Measurements from ENCODE around the gene SAFB. TPM values are rescaled to one million over a fixed set of nuclear protein-coding genes. Genes with fewer than 3 reads are reported as not detected.
"Not testable (repeated sequence)": the region's sequence is repeated elsewhere in the genome, so short reads cannot be mapped to it uniquely, and the experiment has no call there.

SAFB gene
- total RNA-seq, 1 experiment from 2014 or later: 16.7 TPM

DNA sequence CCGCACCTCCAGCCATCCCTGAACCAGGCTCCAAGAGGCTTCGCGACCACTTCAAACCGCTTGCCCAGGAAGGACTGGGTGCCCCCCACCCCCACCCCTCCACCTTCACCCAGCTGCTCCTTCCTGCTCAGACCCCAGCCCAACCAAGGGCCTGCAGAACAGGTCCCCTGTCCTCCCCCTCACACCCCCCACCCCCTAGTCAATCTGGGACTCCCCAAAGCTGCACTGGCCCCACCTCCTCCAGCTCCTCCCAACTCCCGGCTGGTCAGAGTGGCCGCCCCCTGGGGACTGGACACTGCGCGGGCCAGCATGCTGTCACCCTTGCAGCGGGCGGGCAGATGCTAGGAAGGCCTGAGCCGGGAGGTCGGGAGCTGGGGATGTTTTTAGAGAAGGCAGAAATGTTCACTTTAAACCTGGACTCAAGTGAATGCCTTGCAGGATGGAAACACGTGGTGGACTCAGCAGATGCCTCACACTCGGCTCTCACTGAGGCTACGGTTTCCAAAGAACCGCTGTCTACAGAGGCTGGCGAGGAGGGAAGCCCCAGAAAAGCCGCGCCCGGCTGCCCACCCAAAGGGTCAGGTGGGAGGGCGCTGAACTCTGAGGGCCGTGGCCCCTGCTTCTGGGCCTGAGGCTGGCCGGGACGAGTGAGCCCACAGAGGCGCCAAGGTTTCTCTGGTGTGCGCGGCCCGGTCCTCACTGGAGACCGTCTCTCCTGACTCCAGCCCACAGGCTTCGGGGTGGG lies 75.2 kb downstream of the SAFB start:
- no peak for DNase-seq (ENCODE audit: low read depth, low spot score)
- in situ Hi-C loops (cut with HindIII; ENCODE audit: low pct_unique_long_range_greater_than_20kb, low sequenced_read_pairs): no loop called here

DNA sequence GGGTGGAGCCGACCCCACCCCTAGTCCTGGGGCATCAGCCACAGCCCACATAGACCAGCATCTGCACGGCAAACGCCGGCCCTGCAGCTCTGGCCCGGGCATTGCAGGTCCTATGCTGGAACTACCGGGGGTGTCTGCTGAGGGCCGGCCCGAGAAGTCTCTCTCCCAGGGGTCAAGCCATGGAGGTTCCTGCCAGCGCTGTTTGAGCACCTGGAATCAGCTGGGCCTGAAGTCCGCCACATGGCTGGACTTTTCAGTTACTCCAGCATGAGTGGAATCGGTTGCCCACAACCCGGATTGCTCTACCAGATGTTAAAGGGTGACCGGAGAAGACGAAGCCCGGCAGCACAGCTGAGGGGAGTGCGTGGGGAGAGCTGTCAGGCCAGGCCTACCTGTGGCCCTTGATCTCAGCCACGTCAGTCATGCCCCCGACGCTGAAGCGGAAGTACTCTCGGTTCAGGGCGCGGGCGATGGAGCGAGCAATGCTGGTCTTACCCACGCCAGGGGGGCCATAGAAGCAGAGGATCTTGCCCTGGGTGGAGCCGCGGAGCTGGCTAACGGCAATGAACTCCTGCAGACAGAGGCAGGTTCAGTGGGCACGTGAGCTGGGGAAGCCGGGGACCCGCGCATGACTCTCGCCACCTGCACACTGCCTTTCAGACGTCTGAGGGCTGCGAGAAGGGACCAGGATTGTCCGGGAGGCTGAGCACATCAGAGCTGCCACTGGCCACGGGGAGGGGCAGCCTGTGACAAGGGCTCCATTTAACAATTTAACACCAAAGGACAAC lies 75.9 kb downstream of the SAFB start:
- DNase-seq (ENCODE audit: low read depth, low spot score): no peak
- in situ Hi-C loops (cut with HindIII; ENCODE audit: low pct_unique_long_range_greater_than_20kb, low sequenced_read_pairs): no loop called here

DNA sequence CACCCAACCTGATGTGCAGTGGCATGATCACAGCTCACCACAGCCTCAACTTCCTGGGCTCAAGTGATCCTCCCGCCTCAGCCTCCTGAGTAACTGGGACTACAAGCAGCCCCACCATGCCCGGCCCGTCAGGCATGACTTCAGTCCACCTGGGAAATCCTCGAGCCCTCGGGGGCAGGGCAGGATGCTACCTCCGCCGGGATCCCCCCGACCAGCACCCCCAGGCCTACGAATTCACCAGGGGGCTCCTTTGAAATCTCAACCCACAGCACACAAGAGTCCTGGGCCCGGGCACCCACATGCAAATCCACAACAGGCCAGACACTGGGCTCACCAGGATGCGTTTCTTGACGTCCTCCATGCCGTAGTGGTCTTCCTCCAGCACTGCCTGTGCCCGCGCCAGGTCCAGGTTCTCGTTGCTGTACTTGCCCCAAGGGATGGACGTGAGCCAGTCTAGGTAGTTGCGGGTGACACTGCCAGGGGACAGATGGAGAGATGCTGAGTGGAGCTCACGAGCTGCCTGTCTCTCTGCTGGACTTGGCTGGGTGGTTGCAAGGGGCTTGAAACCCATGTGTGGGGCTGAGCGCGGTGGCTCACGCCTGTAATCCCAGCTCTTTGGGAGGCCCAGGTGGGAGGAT lies 77.7 kb downstream of the SAFB start:
- no peak for DNase-seq (ENCODE audit: low read depth, low spot score)
- in situ Hi-C loops (cut with HindIII; ENCODE audit: low pct_unique_long_range_greater_than_20kb, low sequenced_read_pairs): no loop called here

DNA sequence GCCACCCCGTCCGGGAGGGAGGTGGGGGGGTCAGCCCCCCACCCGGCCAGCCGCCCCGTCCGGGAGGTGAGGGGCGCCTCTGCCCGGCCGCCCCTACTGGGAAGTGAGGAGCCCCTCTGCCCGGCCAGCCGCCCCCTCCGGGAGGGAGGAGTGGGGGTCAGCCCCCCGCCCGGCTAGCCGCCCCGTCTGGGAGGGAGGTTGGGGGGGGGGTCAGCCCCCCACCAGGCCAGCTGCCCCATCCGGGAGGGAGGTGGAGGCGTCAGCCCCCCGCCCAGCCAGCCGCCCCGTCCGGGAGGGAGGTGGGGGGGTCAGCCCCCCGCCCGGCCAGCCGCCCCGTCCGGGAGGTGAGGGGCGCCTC lies 79.1 kb downstream of the SAFB start:
- DNase-seq (ENCODE audit: low read depth, low spot score); in situ Hi-C loops (cut with HindIII; ENCODE audit: low pct_unique_long_range_greater_than_20kb, low sequenced_read_pairs): not testable (repeated sequence)

DNA sequence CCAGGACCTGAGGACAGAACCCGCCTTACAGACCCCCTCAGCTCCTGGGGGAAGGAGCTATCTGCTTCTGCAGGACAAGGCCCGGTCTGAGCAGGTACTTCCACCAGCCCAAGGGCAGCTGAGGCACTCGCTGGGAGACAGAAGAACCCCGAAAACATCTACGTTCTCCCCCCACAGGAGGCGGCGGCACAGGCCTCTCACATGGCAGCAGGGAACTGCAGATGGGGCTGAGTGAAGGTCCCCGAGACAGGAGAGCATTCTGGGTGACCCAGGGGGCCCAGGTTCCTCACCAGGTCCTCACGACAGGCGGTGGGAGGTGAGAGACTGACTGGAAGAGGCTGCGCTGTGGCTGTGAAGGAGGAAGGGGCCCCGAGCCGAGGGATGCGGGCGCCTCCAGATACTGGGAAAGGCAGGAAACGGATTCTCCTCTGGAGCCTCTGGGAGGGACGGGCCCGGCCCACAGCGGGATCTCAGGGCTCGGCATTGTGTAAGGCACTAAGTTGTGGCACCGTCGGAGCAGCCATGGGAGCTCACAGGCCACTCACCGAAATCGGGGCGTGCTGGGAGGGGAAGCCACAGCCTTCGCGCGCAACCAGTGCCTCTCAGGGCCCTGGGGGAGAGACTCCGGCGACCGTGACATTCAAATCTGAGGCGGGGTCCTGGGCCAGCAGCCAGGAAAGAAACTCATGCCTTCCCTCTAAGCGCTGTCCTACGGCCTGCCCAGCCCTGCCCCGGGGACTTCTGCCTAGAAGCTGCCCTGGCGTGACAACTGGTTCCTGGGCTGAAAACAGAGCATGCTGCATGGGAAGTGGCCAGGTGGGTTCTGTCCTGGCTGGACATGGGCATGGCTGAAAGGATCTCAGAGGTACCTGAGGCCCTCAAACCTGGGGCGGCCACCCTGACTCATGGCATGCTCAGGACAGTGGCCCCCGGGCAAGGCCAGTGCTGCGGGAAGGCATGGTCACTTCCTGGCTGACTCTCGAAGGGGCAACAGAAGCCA lies 81.2 kb downstream of the SAFB start:
- in situ Hi-C loops (cut with HindIII; ENCODE audit: low pct_unique_long_range_greater_than_20kb, low sequenced_read_pairs): no loop called here

DNA sequence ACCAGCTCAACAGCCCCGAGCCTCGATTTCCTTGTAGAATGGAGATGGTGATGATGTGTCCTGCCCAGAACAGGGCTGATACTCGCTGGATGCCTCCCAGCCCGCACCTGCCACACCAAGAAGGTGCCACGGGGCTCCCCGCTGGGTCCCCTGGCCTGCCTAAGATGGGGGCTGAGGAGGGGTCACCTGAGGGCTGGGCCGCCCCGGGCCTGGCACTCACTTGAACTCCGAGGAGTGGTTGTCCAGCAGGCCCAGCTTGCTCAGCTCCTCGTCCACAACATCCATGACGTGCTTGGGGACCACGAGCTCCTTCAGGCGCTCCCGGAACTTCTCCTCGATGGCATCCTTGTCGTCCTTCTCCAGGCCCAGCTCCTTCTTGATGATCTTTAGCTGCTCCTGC lies 82.7 kb downstream of the SAFB start:
- in situ Hi-C loops (cut with HindIII; ENCODE audit: low pct_unique_long_range_greater_than_20kb, low sequenced_read_pairs): no loop called here
- no peak for DNase-seq (ENCODE audit: low read depth, low spot score)

More for the DNA sequence above, 81.2 kb downstream of the SAFB start:
- no peak for DNase-seq (ENCODE audit: low read depth, low spot score)

DNA sequence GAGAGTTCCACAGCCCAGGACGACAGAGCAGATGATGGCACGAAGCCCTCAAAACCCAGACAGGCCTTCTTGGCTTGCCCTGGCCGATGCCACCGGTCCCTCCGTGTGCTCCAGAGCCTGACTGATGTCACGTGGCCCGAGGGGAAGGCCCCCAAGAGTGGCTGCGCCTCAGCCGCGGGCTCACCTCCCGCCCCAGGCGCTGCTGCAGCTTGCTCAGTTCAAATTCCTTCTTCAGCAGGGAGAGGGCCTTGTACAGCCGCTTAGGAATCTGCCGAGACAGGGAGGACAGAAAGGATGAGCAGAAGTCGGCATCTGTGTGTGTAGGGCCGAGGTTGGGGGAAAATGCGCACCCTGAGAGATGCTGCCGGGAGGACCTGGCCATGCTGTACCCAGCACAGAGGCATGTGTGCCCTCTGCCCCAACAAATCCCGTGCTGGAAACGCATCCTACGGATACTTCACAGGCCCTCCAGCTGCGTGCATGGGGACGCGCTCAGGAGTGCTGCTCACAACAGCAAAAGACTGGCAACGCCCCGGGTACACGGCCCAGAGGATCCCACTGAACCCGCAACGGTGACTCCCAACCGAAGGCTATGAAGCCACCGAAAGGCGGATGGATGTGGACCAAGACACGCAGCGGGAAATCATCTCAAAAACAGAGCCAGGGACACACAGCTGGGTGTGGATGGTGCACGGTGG lies 84.1 kb downstream of the SAFB start:
- in situ Hi-C loops (cut with HindIII; ENCODE audit: low pct_unique_long_range_greater_than_20kb, low sequenced_read_pairs): no loop called here

DNA sequence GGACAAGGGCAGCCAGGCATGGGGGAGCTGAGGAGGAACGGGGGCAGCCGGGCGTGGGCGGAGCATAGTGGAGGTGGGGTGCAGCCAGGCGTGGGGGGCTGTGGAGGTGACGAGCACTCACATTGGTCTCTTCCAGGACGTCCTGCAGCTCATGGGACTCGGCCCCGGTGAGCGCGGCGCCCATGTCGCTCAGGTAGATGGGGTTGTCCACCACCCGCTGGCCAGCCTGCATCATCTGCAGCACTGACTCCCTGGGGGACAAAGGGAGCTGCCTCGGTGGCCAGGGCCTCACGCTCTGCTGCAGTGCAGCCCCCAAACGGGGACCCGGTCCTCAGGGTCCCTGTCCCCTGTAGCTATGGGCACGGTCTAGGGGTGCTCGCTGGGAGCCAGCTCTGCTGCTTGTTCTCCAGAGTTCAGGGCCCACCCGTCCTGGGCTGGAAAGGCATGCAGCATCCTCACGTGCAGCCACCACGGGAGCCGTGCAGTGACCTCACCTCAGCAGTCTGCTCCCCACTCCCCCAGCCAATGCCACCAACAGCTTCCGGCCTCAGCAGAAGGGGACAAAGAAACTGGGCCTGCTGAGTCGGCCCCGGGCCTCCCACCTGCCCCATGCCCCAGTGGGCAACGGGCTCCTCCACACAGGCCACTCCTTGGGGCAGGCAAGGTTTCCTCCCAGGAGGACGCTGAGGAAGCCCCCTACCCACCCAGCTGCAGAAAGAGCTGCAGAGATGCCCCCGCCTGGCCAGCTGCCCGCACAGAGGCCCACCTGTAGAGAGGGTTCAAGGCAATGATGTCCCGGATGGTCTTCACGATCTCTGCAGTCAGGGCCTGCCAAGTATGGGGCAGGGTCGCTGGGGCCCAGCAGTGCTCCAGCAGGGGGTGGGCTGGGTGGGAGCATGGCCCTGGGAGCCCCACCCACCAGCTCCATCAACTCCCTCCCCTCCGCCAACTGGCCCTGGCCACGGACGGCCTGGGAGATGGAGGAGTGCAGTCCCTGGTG lies 85.0 kb downstream of the SAFB start:
- in situ Hi-C loops (cut with HindIII; ENCODE audit: low pct_unique_long_range_greater_than_20kb, low sequenced_read_pairs): no loop called here

More for the DNA sequence above, 84.1 kb downstream of the SAFB start:
- no peak for DNase-seq (ENCODE audit: low read depth, low spot score)

DNA sequence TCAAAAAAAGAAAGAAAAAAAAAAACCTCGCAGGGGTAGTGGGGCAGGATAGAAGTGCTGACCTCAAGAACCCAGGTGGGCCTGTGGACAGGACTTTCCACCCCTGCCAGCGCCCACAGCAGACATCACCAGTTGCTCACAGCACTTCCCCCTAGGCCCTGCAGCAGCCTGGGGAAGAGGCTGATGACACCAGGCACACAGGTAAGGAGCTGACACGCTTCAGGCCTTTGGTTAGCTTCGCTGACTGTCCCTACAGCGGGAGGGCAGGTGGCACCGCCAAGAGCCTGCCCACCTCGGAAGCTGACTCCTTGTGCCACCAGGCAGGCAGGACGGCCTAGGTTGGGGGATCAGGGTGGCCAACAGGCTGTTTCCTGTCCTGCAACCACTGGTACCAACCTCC lies 88.1 kb downstream of the SAFB start:
- in situ Hi-C loops (cut with HindIII; ENCODE audit: low pct_unique_long_range_greater_than_20kb, low sequenced_read_pairs): no loop called here
- DNase-seq (ENCODE audit: low read depth, low spot score): no peak

More for the DNA sequence above, 85.0 kb downstream of the SAFB start:
- DNase-seq (ENCODE audit: low read depth, low spot score): no peak

DNA sequence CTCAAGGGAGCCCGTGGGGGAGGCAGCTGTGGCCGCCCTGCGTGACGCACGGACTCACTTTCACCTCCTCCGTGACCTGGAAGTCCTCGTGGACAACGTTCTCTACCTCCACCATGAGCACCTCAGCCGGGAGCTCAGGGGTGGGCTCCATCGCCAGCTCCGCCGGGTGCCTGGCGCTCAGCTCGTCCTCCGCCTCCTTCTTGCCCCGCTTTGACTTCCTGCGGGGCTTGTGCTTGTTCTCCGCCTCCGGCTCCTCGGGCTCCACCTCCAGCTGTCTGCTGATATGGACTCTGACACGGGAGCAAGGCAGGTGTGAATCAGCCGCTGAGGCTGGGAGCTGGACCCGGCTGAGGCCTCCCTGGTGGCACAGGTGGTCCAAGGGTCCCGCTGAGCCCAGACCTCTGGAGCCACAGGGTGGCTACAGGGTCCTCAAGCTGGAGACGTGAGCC lies 88.9 kb downstream of the SAFB start:
- DNase-seq (ENCODE audit: low read depth, low spot score): no peak
- in situ Hi-C loops (cut with HindIII; ENCODE audit: low pct_unique_long_range_greater_than_20kb, low sequenced_read_pairs): no loop called here

DNA sequence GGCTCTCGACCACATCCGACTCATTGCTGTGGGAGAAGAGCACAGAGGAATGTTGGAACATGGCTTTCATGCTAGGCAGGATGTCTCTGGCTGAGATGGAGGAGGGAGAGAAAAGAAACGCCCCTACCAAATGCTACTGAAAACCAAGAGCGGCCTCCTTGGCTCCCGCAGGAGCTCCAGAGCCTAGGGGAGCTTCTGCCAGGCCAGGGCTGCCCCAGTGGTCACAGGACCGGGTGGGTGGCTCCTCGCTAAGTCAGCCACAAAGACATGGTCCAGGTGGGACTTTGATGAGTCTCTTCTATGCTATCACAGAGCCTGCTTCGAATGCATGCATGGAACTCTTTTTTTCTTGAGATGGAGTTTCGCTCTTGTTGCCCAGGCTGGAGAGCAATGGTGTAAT lies 90.3 kb downstream of the SAFB start:
- DNase-seq (ENCODE audit: low read depth, low spot score): no peak
- in situ Hi-C loops (cut with HindIII; ENCODE audit: low pct_unique_long_range_greater_than_20kb, low sequenced_read_pairs): no loop called here

DNA sequence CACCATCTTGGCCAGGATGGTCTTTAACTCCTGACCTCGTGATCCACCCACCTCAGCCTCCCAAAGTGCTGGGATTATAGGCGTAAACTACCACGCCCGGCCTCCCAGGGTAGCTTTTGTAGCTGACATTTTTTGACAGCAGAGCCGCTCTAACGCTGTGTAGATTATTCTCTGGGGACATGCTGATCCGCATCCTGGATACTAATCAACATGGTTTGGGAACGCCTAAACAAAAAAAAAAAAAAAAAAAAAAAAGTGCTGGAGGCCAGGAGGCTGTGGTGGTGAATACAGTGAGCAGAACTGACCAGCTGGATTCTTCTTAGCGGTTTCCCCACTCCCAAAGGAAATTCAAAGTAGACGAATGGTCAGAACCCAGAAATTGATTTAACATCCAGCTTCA lies 91.9 kb downstream of the SAFB start:
- no peak for DNase-seq (ENCODE audit: low read depth, low spot score)
- in situ Hi-C loops (cut with HindIII; ENCODE audit: low pct_unique_long_range_greater_than_20kb, low sequenced_read_pairs): no loop called here

DNA sequence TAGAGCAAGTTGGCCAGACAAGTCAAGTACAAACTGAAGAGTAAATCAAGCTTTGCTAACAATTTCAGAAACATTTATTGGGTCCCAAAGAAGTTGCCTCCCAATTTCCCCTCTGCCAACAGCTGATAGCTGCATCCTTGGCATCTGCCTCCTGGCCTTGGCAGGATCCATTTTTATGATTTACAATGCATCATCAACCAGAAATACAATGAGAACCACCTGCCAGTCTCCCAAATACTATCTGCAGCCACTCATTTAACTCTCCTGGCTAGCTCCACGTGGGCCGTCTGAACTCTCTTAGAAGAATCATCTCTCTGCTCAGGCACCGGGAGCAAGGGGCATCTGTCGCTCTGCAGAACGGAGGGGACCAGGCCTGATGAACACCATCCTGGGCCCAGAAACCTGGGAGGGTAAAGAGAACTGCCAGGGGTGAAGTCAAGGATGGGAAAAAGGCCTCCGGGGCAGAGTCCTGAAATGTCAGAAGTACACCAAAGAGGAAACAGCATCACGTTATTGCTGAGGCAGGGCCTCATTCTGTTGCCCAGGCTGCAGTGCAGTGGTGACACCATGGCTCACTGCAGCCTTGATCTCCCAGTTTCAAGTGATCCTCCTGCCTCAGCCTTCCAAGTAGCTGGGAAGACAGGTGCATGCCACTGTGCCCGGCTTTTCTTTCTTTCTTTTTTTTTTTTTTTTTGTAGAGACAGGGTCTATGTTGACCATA lies 94.5 kb downstream of the SAFB start:
- in situ Hi-C loops (cut with HindIII; ENCODE audit: low pct_unique_long_range_greater_than_20kb, low sequenced_read_pairs): no loop called here

More for the DNA sequence above, 94.5 kb downstream of the SAFB start:
- no peak for DNase-seq (ENCODE audit: low read depth, low spot score)
